WERI-Rb-1 (cell line): ENCODE measurements around the gene PVR.
A peak's percentile ranks its signal among the peaks of the same experiment; 100 is the strongest.

Experiments
- DNase-seq: peaks from one replicate; pipeline ENCODE4 v3.0.0-alpha.2; 2020
- H3K27ac ChIP-seq: fragments of 250-450 bp; sonication (Bioruptor Pico); 2 replicates; pipeline ENCODE4 v1.5.1; 2020; ENCODE audit warnings: mild to moderate bottlenecking, moderate library complexity
- H3K27me3 ChIP-seq: fragments of 250-450 bp; sonication (Bioruptor Pico); 2 replicates; pipeline ENCODE4 v1.5.1; 2021; ENCODE audit warnings: mild to moderate bottlenecking, low read depth, moderate library complexity; ENCODE audit not compliant: insufficient read depth, severe bottlenecking
- H3K36me3 ChIP-seq: fragments of 250-450 bp; sonication (Bioruptor Pico); 2 replicates; pipeline ENCODE4 v1.5.1; 2020; ENCODE audit warnings: mild to moderate bottlenecking, moderate library complexity
- H3K4me3 ChIP-seq: 2 replicates; pipeline ENCODE4 v1.5.1; 2011; ENCODE audit warnings: low read depth, mild to moderate bottlenecking, control low read depth, low read length
- H3K9me3 ChIP-seq: fragments of 250-450 bp; sonication (Bioruptor Pico); 2 replicates; pipeline ENCODE4 v1.5.1; 2021; ENCODE audit warnings: mild to moderate bottlenecking, moderate library complexity; ENCODE audit not compliant: severe bottlenecking
- CTCF ChIP-seq: IDR thresholded peaks from 2 replicates; pipeline ENCODE4 v1.5.1; 2011; ENCODE audit warnings: low read depth, mild to moderate bottlenecking, control low read depth, inconsistent platforms, low read length

PVR gene

GRCh38 chr19:44660081-44660480 lies 16.4 kb downstream of the PVR start:
- Histone ChIP-seq H3K9me3 (no peaks in the 10 kb centered on the region), H3K36me3 (peaks cover 90% of the 10 kb centered on the region), H3K4me3 (no peak overlapping the region), H3K27me3 (no peaks in the 10 kb centered on the region), H3K27ac (no peak overlapping the region)
- DNase-seq = no peak
- no peak for TF ChIP-seq CTCF

- no peak for TF ChIP-seq CTCF
- H3K4me3 ChIP-seq = no peak overlapping the region
- H3K9me3 ChIP-seq = no peaks in the 10 kb centered on the region
- H3K27ac ChIP-seq = no peak overlapping the region
- peaks cover 81% of the 10 kb centered on the region for H3K36me3 ChIP-seq
- H3K27me3 ChIP-seq = no peaks in the 10 kb centered on the region
- no peak for DNase-seq
Observed at GRCh38 chr19:44661205-44661604, 17.5 kb downstream of the PVR start.

GRCh38 chr19:44661904-44662303 lies 18.2 kb downstream of the PVR start:
- Histone ChIP-seq H3K27ac (0 out of 2 replicates have a peak overlapping the region, but pooled peaks have one; percentile 4), H3K4me3 (no peak overlapping the region), H3K27me3 (no peaks in the 10 kb centered on the region), H3K36me3 (peaks cover 74% of the 10 kb centered on the region), H3K9me3 (no peaks in the 10 kb centered on the region)
- TF ChIP-seq CTCF = no peak
- DNase-seq = no peak

- Histone ChIP-seq H3K27ac (no peak overlapping the region), H3K36me3 (peaks cover 65% of the 10 kb centered on the region), H3K9me3 (no peaks in the 10 kb centered on the region), H3K4me3 (no peak overlapping the region), H3K27me3 (no peaks in the 10 kb centered on the region)
- TF ChIP-seq CTCF = no peak
- DNase-seq = no peak
Observed at GRCh38 chr19:44662691-44663385, 19.1 kb downstream of the PVR start.

- Histone ChIP-seq H3K27ac (no peak overlapping the region), H3K9me3 (no peaks in the 10 kb centered on the region), H3K36me3 (peaks cover 53% of the 10 kb centered on the region), H3K27me3 (no peaks in the 10 kb centered on the region), H3K4me3 (no peak overlapping the region)
- no peak for TF ChIP-seq CTCF
- no peak for DNase-seq
Observed at GRCh38 chr19:44663996-44664395, 20.3 kb downstream of the PVR start.

GRCh38 chr19:44664976-44665375 lies 21.3 kb downstream of the PVR start:
- Histone ChIP-seq H3K27ac (no peak overlapping the region), H3K9me3 (no peaks in the 10 kb centered on the region), H3K36me3 (peaks cover 43% of the 10 kb centered on the region), H3K27me3 (no peaks in the 10 kb centered on the region), H3K4me3 (no peak overlapping the region)
- TF ChIP-seq CTCF = no peak
- no peak for DNase-seq
